ENCODE data around the gene NOA1.

DNA sequence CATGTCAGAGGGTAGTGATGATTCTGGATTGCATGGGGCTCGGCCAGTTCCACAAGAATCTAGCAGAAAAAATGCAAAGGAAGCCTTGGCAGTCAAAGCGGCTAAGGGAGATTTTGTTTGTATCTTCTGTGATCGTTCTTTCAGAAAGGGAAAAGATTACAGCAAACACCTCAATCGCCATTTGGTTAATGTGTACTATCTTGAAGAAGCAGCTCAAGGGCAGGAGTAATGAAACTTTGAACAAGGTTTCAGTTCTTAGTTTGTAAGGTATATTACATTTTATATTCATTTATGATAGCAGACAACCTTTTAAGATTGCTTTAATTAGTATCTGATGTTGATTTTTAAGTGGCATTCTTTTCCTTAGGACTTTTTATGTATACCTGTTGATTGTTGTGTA, 45.5 kb downstream of the NOA1 start:
- TF ChIP-seq MTA3 (IDR thresholded peaks at IDR 0.05; ENCODE audit: borderline replicate concordance, low read length) (no peak), EZH2 (IDR thresholded peaks at IDR 0.05; ENCODE audit: borderline replicate concordance, control insufficient read depth, low read depth, low read length) (no peak), SREBF2 (IDR thresholded peaks at IDR 0.05; ENCODE audit: low read length) (no peak), CTCF (IDR thresholded peaks at IDR 0.05 in 2 of 3, conservative IDR thresholded peaks at IDR 0.05 in 1 of 3; ENCODE audit: control insufficient read depth in 2 of 3, extremely low read depth in 1 of 3, insufficient read depth in 1 of 3, low read depth in 3 of 3, low read length in 3 of 3) (no peak), ZZZ3 (IDR thresholded peaks at IDR 0.05; ENCODE audit: control insufficient read depth, insufficient read length, low read depth) (no peak), SPI1 (IDR thresholded peaks at IDR 0.05; ENCODE audit: borderline replicate concordance, insufficient read depth, low read depth, low read length) (no peak)
